Keratinocyte (primary cell): ENCODE data around the gene MCM9.

Source experiments
- EZH2 ChIP-seq: IDR thresholded peaks from one replicate; pipeline ENCODE4 v1.6.1; 2012; ENCODE audit warnings: inconsistent platforms, mild to moderate bottlenecking, low read length, moderate library complexity
- TF ChIP-seq, protein P1 (sequence below), 3 experiments: IDR thresholded peaks in 1 of 3; conservative IDR thresholded peaks in 1 of 3; optimal IDR thresholded peaks in 1 of 3; 2 replicates in 2 of 3; 3 replicates in 1 of 3; pipeline versions ENCODE3 to v1.5.1; 2011; ENCODE audit warnings: low read length in 3 of 3, mild to moderate bottlenecking in 3 of 3, moderate library complexity in 2 of 3, control low read depth in 1 of 3, inconsistent platforms in 1 of 3; ENCODE audit not compliant: insufficient read depth in 2 of 3; ENCODE audit errors: extremely low read depth in 1 of 3

- TF ChIP-seq EZH2, result no peak
- TF ChIP-seq, protein P1, sequence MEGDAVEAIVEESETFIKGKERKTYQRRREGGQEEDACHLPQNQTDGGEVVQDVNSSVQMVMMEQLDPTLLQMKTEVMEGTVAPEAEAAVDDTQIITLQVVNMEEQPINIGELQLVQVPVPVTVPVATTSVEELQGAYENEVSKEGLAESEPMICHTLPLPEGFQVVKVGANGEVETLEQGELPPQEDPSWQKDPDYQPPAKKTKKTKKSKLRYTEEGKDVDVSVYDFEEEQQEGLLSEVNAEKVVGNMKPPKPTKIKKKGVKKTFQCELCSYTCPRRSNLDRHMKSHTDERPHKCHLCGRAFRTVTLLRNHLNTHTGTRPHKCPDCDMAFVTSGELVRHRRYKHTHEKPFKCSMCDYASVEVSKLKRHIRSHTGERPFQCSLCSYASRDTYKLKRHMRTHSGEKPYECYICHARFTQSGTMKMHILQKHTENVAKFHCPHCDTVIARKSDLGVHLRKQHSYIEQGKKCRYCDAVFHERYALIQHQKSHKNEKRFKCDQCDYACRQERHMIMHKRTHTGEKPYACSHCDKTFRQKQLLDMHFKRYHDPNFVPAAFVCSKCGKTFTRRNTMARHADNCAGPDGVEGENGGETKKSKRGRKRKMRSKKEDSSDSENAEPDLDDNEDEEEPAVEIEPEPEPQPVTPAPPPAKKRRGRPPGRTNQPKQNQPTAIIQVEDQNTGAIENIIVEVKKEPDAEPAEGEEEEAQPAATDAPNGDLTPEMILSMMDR (optimal IDR thresholded peaks at IDR 0.05 in 1 of 3, IDR thresholded peaks at IDR 0.05 in 1 of 3, conservative IDR thresholded peaks at IDR 0.05 in 1 of 3; ENCODE audit: extremely low read depth in 1 of 3, insufficient read depth in 2 of 3, low read length in 3 of 3), result no peak
These were observed 109.3 kb downstream of the MCM9 start for GRCh38 chr6:118825661-118826060.
